Fibroblast of skin of right biceps (primary cell): ENCODE results near the gene AGAP1.

Experiments
- DNase-seq: peaks from one replicate; pipeline ENCODE4 v3.0.0-alpha.2; 2013

Gene AGAP1

GRCh38 chr2:235493775-235494715, at the start of gene AGAP1:
TSS of gene AGAP1 (plus strand) at chr2:235494043.
- peak; percentile 89 for DNase-seq

GRCh38 chr2:235444101-235444597, 49.7 kb upstream of the AGAP1 start:
- no peak for DNase-seq

GRCh38 chr2:235445116-235445515, 48.7 kb upstream of the AGAP1 start:
- DNase-seq, result no peak

- no peak for DNase-seq
Measured at GRCh38 chr2:235446082-235446481, 47.8 kb upstream of the AGAP1 start.

GRCh38 chr2:235447210-235447609, 46.6 kb upstream of the AGAP1 start:
- peak; percentile 62 for DNase-seq

GRCh38 chr2:235449568-235449967, 44.3 kb upstream of the AGAP1 start:
- DNase-seq, result no peak

- DNase-seq, result no peak
Measured at GRCh38 chr2:235453605-235454151, 40.2 kb upstream of the AGAP1 start.

- DNase-seq, result peak; percentile 51
Measured at GRCh38 chr2:235458839-235459273, 35.0 kb upstream of the AGAP1 start.

GRCh38 chr2:235460548-235461047, 33.2 kb upstream of the AGAP1 start:
- no peak for DNase-seq

- DNase-seq, result no peak
Measured at GRCh38 chr2:235461763-235462414, 32.0 kb upstream of the AGAP1 start.

GRCh38 chr2:235462415-235462790, 31.4 kb upstream of the AGAP1 start:
- no peak for DNase-seq

GRCh38 chr2:235463893-235464292, 29.9 kb upstream of the AGAP1 start:
- DNase-seq, result no peak

- DNase-seq, result peak; percentile 67
Measured at GRCh38 chr2:235467588-235467987, 26.3 kb upstream of the AGAP1 start.

- peak; percentile 87 for DNase-seq
Measured at GRCh38 chr2:235468978-235469655, 24.7 kb upstream of the AGAP1 start.

- no peak for DNase-seq
Measured at GRCh38 chr2:235471186-235471747, 22.6 kb upstream of the AGAP1 start.

- DNase-seq, result no peak
Measured at GRCh38 chr2:235472443-235472842, 21.4 kb upstream of the AGAP1 start.

- DNase-seq, result no peak
Measured at GRCh38 chr2:235478609-235479008, 15.2 kb upstream of the AGAP1 start.

GRCh38 chr2:235479604-235480003, 14.2 kb upstream of the AGAP1 start:
- DNase-seq, result no peak

GRCh38 chr2:235480614-235481013, 13.2 kb upstream of the AGAP1 start:
- DNase-seq, result no peak

- DNase-seq, result no peak
Measured at GRCh38 chr2:235483313-235483712, 10.5 kb upstream of the AGAP1 start.

GRCh38 chr2:235485362-235485761, 8.5 kb upstream of the AGAP1 start:
- DNase-seq, result no peak

GRCh38 chr2:235486729-235487128, 7.1 kb upstream of the AGAP1 start:
- DNase-seq, result no peak
